Calu3 (cell line): Measurements from ENCODE around the gene CDH4. TPM values are rescaled to one million over a fixed set of nuclear protein-coding genes. Genes with fewer than 3 reads are reported as not detected.

Experiments
- BruUV-seq: library from RNA; stranded (reverse); fragments of 400-500 nt; replicated peaks from 2 replicates; lab custom pipeline; 2021; lab: Mats Ljungman, UMichigan
- CTCF ChIA-PET: fragments of 300-600 bp; sonication (Branson Sonifier 250); formaldehyde crosslinking; loops from one replicate; lab custom pipeline; 2022; ENCODE audit warnings: antibody characterized with exemption; lab: Charles Lee
- DNase-seq: peaks from one replicate; pipeline ENCODE4 v3.0.0; 2022
- H3K27ac Mint-ChIP-seq: one replicate; pipeline ENCODE4 v1.8.0; 2022; ENCODE audit warnings: mixed read lengths; ENCODE audit not compliant: unreplicated experiment
- H3K27me3 Mint-ChIP-seq: one replicate; pipeline ENCODE4 v1.8.0; 2022; ENCODE audit warnings: mixed read lengths; ENCODE audit not compliant: unreplicated experiment
- H3K36me3 Mint-ChIP-seq: one replicate; pipeline ENCODE4 v1.8.0; 2022; ENCODE audit warnings: mild to moderate bottlenecking, moderate library complexity, mixed read lengths; ENCODE audit not compliant: insufficient read depth, unreplicated experiment
- H3K4me1 Mint-ChIP-seq: one replicate; pipeline ENCODE4 v1.8.0; 2022; ENCODE audit warnings: mild to moderate bottlenecking, low read depth, mixed read lengths; ENCODE audit not compliant: unreplicated experiment
- H3K4me3 Mint-ChIP-seq: one replicate; pipeline ENCODE4 v1.8.0; 2022; ENCODE audit warnings: mild to moderate bottlenecking, low read depth, moderate library complexity, mixed read lengths; ENCODE audit not compliant: unreplicated experiment
- H3K9me3 Mint-ChIP-seq: one replicate; pipeline ENCODE4 v1.8.0; 2022; ENCODE audit warnings: low read depth, mixed read lengths; ENCODE audit not compliant: unreplicated experiment
- intact Hi-C: fragments of 100-400 bp; cut with micrococcal nuclease; formaldehyde crosslinking; loops from one replicate; pipeline ENCODE4 v1.10.0; 2022; ENCODE audit not compliant: unreplicated experiment
- total RNA-seq: library from RNA; stranded (reverse); gene quantifications from 2 replicates; pipeline ENCODE4 v1.2.3, GENCODE V29; 2022
- TF ChIP-seq, protein P1 (sequence below): fragments of 200-600 bp; IDR thresholded peaks from one replicate; pipeline ENCODE4 v1.8.0; 2022; ENCODE audit warnings: antibody characterized with exemption; ENCODE audit not compliant: unreplicated experiment

Gene CDH4
- total RNA-seq, 1 experiment from 2014 or later, result not detected

DNA sequence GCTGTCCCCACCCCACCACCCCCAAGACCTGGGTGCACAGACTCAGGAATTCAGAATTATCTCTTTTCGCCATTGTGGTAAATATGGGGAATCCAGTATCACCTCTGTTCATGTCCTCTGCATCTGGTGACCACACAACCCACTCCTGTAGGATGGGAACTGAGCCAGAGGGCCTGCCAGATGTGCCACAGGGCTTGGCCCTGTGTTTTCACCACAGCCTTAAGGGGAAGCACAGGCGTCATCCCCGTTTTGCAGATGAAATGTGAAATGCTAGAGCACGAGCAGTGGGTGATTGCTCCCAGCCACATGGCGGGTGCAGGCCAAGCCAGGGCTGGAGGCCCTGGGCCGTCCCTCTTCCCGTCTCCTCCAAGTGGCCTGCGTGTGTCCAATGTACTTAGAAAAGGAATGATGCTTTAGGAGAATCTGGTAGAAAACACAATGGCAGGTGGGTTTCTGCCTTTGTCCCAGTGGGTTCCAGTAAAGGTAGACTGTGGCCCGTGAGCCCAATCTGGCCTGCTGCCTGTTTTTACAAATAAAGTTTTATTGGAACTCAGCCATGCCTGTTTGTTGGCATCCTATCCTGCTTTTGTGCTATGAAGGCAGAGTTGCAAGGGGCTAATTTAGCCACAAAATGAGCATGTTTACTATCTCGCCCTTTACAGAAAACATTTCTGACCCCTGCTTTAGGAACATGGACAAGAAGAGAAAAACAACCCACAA, 309.2 kb downstream of the CDH4 start:
- Mint-ChIP-seq H3K27ac (no peak overlapping the region), H3K4me3 (no peak overlapping the region), H3K27me3 (peaks cover 21% of the 10 kb centered on the region), H3K4me1 (no peaks in the 10 kb centered on the region), H3K36me3 (no peaks in the 10 kb centered on the region), H3K9me3 (peaks cover 19% of the 10 kb centered on the region)
- no peak for DNase-seq
- CTCF ChIA-PET, result interaction anchor here (0.7 kb wide), 1 partner anchor 27 kb away, joined by 5 read pairs; no protein-coding TSS in a partner anchor
- TF ChIP-seq, protein P1, sequence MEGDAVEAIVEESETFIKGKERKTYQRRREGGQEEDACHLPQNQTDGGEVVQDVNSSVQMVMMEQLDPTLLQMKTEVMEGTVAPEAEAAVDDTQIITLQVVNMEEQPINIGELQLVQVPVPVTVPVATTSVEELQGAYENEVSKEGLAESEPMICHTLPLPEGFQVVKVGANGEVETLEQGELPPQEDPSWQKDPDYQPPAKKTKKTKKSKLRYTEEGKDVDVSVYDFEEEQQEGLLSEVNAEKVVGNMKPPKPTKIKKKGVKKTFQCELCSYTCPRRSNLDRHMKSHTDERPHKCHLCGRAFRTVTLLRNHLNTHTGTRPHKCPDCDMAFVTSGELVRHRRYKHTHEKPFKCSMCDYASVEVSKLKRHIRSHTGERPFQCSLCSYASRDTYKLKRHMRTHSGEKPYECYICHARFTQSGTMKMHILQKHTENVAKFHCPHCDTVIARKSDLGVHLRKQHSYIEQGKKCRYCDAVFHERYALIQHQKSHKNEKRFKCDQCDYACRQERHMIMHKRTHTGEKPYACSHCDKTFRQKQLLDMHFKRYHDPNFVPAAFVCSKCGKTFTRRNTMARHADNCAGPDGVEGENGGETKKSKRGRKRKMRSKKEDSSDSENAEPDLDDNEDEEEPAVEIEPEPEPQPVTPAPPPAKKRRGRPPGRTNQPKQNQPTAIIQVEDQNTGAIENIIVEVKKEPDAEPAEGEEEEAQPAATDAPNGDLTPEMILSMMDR, result no peak
- intact Hi-C loops, result no loop called here
- BruUV-seq, result no TSS peak

- Mint-ChIP-seq H3K27ac (no peak overlapping the region), H3K4me3 (no peak overlapping the region), H3K27me3 (peaks cover 22% of the 10 kb centered on the region), H3K4me1 (no peaks in the 10 kb centered on the region), H3K9me3 (peaks cover 16% of the 10 kb centered on the region), H3K36me3 (no peaks in the 10 kb centered on the region)
- TF ChIP-seq, protein P1, result no peak
- no TSS peak for BruUV-seq
- CTCF ChIA-PET, result no interaction called here
- intact Hi-C loops, result no loop called here
- DNase-seq, result no peak
Measured at GRCh38 chr20:61562491-61562890, 310.4 kb downstream of the CDH4 start.

DNA sequence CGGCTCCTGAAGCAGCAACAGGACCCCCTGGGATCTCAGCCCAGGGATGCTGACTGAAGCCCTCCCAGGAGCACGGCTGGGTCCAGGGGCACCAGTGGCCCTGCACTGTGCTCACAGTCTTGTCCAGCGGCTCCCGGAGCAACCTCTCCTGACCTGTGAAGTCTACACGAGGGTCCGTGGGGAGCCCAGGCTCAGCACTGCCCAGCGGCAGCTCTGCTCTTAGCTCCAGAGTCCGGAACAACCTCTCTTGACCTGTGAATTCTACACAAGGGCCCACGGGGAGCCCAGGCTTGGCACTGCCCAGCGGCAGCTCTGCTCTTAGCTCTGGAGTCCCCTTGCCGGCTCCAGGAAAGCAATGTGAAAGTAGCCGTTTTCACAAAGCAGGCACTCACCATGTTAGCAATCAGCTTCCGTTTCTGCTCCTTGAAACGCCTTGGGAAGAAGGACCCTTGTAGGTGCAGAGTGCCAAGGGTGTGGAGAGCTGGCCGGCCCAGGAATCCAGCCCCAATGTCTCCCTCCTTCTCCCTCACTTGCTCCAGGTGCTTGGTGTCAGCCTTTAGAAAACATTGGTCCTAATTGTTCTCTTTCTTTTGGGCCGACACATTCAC, 310.9 kb downstream of the CDH4 start:
- no peak for DNase-seq
- Mint-ChIP-seq H3K27me3 (peaks cover 22% of the 10 kb centered on the region), H3K27ac (no peak overlapping the region), H3K4me1 (no peaks in the 10 kb centered on the region), H3K4me3 (no peak overlapping the region), H3K36me3 (no peaks in the 10 kb centered on the region), H3K9me3 (peaks cover 15% of the 10 kb centered on the region)
- CTCF ChIA-PET, result no interaction called here
- intact Hi-C loops, result no loop called here
- TF ChIP-seq, protein P1, result no peak
- BruUV-seq, result no TSS peak

- no TSS peak for BruUV-seq
- Mint-ChIP-seq H3K27me3 (peaks cover 31% of the 10 kb centered on the region), H3K4me3 (no peak overlapping the region), H3K27ac (no peak overlapping the region), H3K9me3 (peaks cover 19% of the 10 kb centered on the region), H3K4me1 (no peaks in the 10 kb centered on the region), H3K36me3 (no peaks in the 10 kb centered on the region)
- TF ChIP-seq, protein P1, result no peak
- CTCF ChIA-PET, result no interaction called here
- no peak for DNase-seq
- intact Hi-C loops, result no loop called here
Measured at GRCh38 chr20:61564628-61565027, 312.6 kb downstream of the CDH4 start.
